ENCODE data around the gene TMEM250.
"Not testable (repeated sequence)": the region's sequence is repeated elsewhere in the genome, so short reads cannot be mapped to it uniquely, and the experiment has no call there.

Gene TMEM250

GRCh38 chr9:136118320-136119060 is at the start of gene TMEM250:
TMEM250 (minus strand) TSS chr9:136118875; CDS start chr9:136116900, 1,975 bp downstream.
- DNase-seq (ENCODE audit: low read depth, low spot score): peak; percentile 91

- no peak for DNase-seq (ENCODE audit: low read depth, low spot score)
Observed at GRCh38 chr9:136163248-136163850, 44.7 kb upstream of the TMEM250 start.

- DNase-seq (ENCODE audit: low read depth, low spot score): no peak
Observed at GRCh38 chr9:136160995-136161610, 42.4 kb upstream of the TMEM250 start.

GRCh38 chr9:136160381-136160841 is 41.7 kb upstream of the TMEM250 start:
- DNase-seq (ENCODE audit: low read depth, low spot score): no peak

GRCh38 chr9:136159851-136160250 is 41.2 kb upstream of the TMEM250 start:
- DNase-seq (ENCODE audit: low read depth, low spot score): no peak

GRCh38 chr9:136157477-136158265 is 39.0 kb upstream of the TMEM250 start:
- DNase-seq (ENCODE audit: low read depth, low spot score): no peak

- no peak for DNase-seq (ENCODE audit: low read depth, low spot score)
Observed at GRCh38 chr9:136156209-136157120, 37.8 kb upstream of the TMEM250 start.

- DNase-seq (ENCODE audit: low read depth, low spot score): no peak
Observed at GRCh38 chr9:136155576-136155975, 36.9 kb upstream of the TMEM250 start.

GRCh38 chr9:136154943-136155342 is 36.3 kb upstream of the TMEM250 start:
- no peak for DNase-seq (ENCODE audit: low read depth, low spot score)

GRCh38 chr9:136153381-136154065 is 34.8 kb upstream of the TMEM250 start:
- no peak for DNase-seq (ENCODE audit: low read depth, low spot score)

- no peak for DNase-seq (ENCODE audit: low read depth, low spot score)
Observed at GRCh38 chr9:136152931-136153330, 34.3 kb upstream of the TMEM250 start.

- DNase-seq (ENCODE audit: low read depth, low spot score): no peak
Observed at GRCh38 chr9:136152543-136152866, 33.8 kb upstream of the TMEM250 start.

- no peak for DNase-seq (ENCODE audit: low read depth, low spot score)
Observed at GRCh38 chr9:136151848-136152542, 33.3 kb upstream of the TMEM250 start.

GRCh38 chr9:136151214-136151804 is 32.6 kb upstream of the TMEM250 start:
- DNase-seq (ENCODE audit: low read depth, low spot score): no peak

- DNase-seq (ENCODE audit: low read depth, low spot score): not testable (repeated sequence)
Observed at GRCh38 chr9:136150664-136151213, 32.1 kb upstream of the TMEM250 start.

- no peak for DNase-seq (ENCODE audit: low read depth, low spot score)
Observed at GRCh38 chr9:136149853-136150252, 31.2 kb upstream of the TMEM250 start.

- no peak for DNase-seq (ENCODE audit: low read depth, low spot score)
Observed at GRCh38 chr9:136149337-136149736, 30.7 kb upstream of the TMEM250 start.

- DNase-seq (ENCODE audit: low read depth, low spot score): no peak
Observed at GRCh38 chr9:136148766-136149165, 30.1 kb upstream of the TMEM250 start.
